Karpas-422 (cell line): Measurements from ENCODE around the gene AHNAK2. TPM values are rescaled to one million over a fixed set of nuclear protein-coding genes. Genes with fewer than 3 reads are reported as not detected.
A peak's percentile ranks its signal among the peaks of the same experiment; 100 is the strongest.

Experiments used
- DNase-seq: peaks from one replicate; pipeline ENCODE4 v3.0.0-alpha.2; 2015
- H2AFZ ChIP-seq: fragments of 200-600 bp; sonication (generic); 2 replicates; pipeline ENCODE4 v1.6.1; 2014; ENCODE audit warnings: antibody characterized with exemption, low read length, mixed read lengths
- H3K27ac ChIP-seq: fragments of 200-600 bp; sonication (generic); 2 replicates; pipeline ENCODE4 v1.5.1; 2014; ENCODE audit warnings: mild to moderate bottlenecking, low read length, moderate library complexity
- H3K27me3 ChIP-seq: fragments of 200-600 bp; sonication (generic); 2 replicates; pipeline ENCODE4 v1.6.1; 2014; ENCODE audit warnings: low read length, mixed read lengths
- H3K36me3 ChIP-seq: fragments of 200-600 bp; sonication (generic); 2 replicates; pipeline ENCODE4 v1.6.1; 2014; ENCODE audit warnings: low read length, mixed read lengths; ENCODE audit not compliant: insufficient read depth
- H3K4me1 ChIP-seq: fragments of 200-600 bp; sonication (generic); 2 replicates; pipeline ENCODE4 v1.6.1; 2014; ENCODE audit warnings: mild to moderate bottlenecking, low read length, mixed read lengths
- H3K4me2 ChIP-seq: fragments of 200-600 bp; sonication (generic); 2 replicates; pipeline ENCODE4 v1.6.1; 2014; ENCODE audit warnings: low read length, low read depth, mild to moderate bottlenecking; ENCODE audit not compliant: poor library complexity, severe bottlenecking
- H3K4me3 ChIP-seq: fragments of 200-600 bp; sonication (generic); 2 replicates; pipeline ENCODE4 v1.5.1; 2014; ENCODE audit warnings: mild to moderate bottlenecking, antibody characterized with exemption, low read length, mixed read lengths
- H3K79me2 ChIP-seq: fragments of 200-600 bp; sonication (generic); 2 replicates; pipeline ENCODE4 v1.6.1; 2014; ENCODE audit warnings: mild to moderate bottlenecking, low read length, mixed read lengths
- H3K9ac ChIP-seq: fragments of 200-600 bp; sonication (generic); 2 replicates; pipeline ENCODE4 v1.6.0; 2014; ENCODE audit warnings: low read length
- H3K9me2 ChIP-seq: fragments of 200-600 bp; sonication (generic), shearing (Covaris generic); replicated peaks from 2 replicates; pipeline ENCODE4 v1.6.0; 2014; ENCODE audit warnings: mild to moderate bottlenecking, low read length, moderate library complexity; ENCODE audit not compliant: insufficient read depth
- H3K9me3 ChIP-seq: fragments of 300-700, 200-600 bp; sonication (generic); 2 replicates; pipeline ENCODE4 v1.6.1; 2014; ENCODE audit warnings: low read length, mixed read lengths
- H4K20me1 ChIP-seq: fragments of 200-600 bp; sonication (generic); 2 replicates; pipeline ENCODE4 v1.6.1; 2014; ENCODE audit warnings: mild to moderate bottlenecking, antibody characterized with exemption, low read length, low read depth; ENCODE audit not compliant: insufficient read depth
- total RNA-seq: library from RNA; depleted of rRNA; stranded (reverse); fragments of >200 nt; shearing (Covaris generic); gene quantifications from 2 replicates; pipeline ENCODE4 v1.2.3, GENCODE V29; 2014; ENCODE audit warnings: low replicate concordance

AHNAK2 gene
- total RNA-seq, 1 experiment from 2014 or later, result not detected

- no peaks in the 10 kb centered on the region for H3K9me2 ChIP-seq
- H3K27me3 ChIP-seq, result no peaks in the 10 kb centered on the region
- no peak overlapping the region for H3K27ac ChIP-seq
- no peak overlapping the region for H3K4me2 ChIP-seq
- no peak overlapping the region for H3K9ac ChIP-seq
- DNase-seq, result no peak
- no peak overlapping the region for H3K4me3 ChIP-seq
- peaks cover 54% of the 10 kb centered on the region for H3K4me1 ChIP-seq
- no peak overlapping the region for H2AFZ ChIP-seq
- H3K79me2 ChIP-seq, result no peaks in the 10 kb centered on the region
- H3K36me3 ChIP-seq, result no peaks in the 10 kb centered on the region
- H3K9me3 ChIP-seq, result no peaks in the 10 kb centered on the region
- no peaks in the 10 kb centered on the region for H4K20me1 ChIP-seq
These were observed 79.2 kb downstream of the AHNAK2 start for GRCh38 chr14:104898870-104899510.

- no peak overlapping the region for H3K9ac ChIP-seq
- H3K79me2 ChIP-seq, result no peaks in the 10 kb centered on the region
- no peak overlapping the region for H3K4me3 ChIP-seq
- no peaks in the 10 kb centered on the region for H3K9me3 ChIP-seq
- H3K4me1 ChIP-seq, result peaks cover 59% of the 10 kb centered on the region
- H3K9me2 ChIP-seq, result no peaks in the 10 kb centered on the region
- no peak overlapping the region for H3K27ac ChIP-seq
- no peak overlapping the region for H2AFZ ChIP-seq
- H3K36me3 ChIP-seq, result no peaks in the 10 kb centered on the region
- no peaks in the 10 kb centered on the region for H3K27me3 ChIP-seq
- no peak overlapping the region for H3K4me2 ChIP-seq
- no peaks in the 10 kb centered on the region for H4K20me1 ChIP-seq
- no peak for DNase-seq
These were observed 80.0 kb downstream of the AHNAK2 start for GRCh38 chr14:104898195-104898558.

DNA sequence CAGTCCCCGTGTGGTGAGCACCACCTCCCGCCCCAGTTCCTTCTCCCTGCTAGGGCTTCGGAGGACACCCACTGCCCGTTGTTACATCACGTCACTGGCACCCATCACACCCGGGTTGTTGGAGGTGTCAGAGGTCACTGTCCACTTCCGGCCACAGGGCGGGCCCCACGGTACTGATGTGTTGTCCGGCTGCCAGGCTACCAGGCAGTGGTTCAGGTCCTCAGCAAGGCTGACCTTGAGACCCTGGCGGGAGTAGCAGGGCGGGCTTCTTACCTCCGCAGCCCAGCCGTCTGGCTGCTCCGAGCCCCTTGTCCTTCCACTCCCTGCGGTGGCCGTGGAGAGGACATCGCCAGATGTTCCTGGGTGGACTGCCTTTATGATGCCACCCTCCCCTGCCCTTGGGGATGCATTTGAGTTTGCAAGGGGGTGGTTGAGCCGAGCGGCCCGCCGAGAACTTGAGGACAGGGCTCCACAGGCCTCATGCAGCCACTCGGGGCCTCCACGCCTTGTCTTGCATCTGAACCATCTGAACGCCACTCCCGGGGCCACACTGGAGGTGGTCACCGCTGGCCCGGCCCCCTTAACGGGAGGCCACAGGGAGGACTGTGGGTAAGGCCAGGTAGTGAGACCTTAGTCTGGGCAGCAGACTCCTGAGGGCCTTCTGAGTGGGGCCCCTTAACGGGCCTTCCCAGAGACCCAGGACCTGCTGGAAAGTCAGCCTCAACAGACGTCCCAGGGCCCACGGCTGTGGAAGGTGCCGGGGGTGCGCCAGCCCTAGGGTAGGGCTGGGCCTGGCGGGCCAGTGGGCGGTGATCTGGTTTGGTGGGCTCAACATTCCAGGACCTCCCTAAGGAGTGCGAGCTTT, 80.6 kb downstream of the AHNAK2 start:
- no peak overlapping the region for H3K4me3 ChIP-seq
- no peak overlapping the region for H3K9ac ChIP-seq
- H3K27me3 ChIP-seq, result no peaks in the 10 kb centered on the region
- H3K79me2 ChIP-seq, result no peaks in the 10 kb centered on the region
- no peak overlapping the region for H3K4me2 ChIP-seq
- H3K36me3 ChIP-seq, result no peaks in the 10 kb centered on the region
- no peak overlapping the region for H2AFZ ChIP-seq
- H4K20me1 ChIP-seq, result no peaks in the 10 kb centered on the region
- peaks cover 59% of the 10 kb centered on the region for H3K4me1 ChIP-seq
- H3K27ac ChIP-seq, result no peak overlapping the region
- DNase-seq, result no peak
- H3K9me2 ChIP-seq, result no peaks in the 10 kb centered on the region
- H3K9me3 ChIP-seq, result no peaks in the 10 kb centered on the region

DNA sequence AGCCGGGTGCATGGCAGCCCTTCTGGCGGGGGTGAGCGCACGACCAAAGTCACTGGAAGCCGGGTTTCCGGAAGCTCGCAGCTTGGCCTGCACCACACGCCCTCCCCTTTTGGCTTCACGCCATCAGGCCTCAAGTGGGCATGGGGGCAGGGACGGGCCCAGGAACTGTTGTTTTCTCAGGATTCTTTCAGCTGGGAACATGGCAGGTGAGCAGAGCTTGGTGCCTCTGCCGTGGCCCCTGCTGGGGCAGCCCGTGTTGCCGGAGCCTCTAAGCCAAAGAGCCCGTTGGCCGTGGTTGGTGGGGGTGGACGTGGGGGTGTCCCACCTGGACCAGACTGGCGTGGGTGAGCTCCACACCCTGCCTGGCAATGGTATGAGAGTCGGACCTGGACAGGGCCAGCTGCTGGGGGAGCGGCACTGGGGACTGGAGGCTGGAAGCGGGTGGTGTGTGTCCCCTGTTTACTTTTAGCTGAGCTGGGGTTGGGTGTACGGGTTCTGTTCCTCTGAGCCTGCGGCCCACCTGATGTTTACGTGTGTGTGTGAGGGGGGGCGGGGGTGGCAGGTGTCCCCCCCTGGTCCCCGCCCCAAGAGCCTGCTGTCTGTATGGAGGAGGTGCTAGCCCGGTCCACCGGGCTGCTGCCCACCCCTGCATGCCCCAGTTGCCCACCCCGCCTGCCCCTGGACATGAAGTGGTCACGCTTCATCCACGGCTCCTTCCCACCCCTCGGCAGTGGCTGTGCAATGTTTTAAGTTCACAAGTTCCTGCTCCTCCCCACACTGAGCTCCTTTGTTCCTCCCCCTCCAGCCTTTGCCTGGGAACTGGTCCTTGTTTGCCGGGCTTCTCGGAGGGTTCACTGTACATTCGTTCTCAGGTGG, 82.2 kb downstream of the AHNAK2 start:
- Histone ChIP-seq H3K9ac (no peak overlapping the region), H3K4me2 (no peak overlapping the region), H3K27ac (no peak overlapping the region), H3K36me3 (no peaks in the 10 kb centered on the region), H2AFZ (no peak overlapping the region), H3K27me3 (no peaks in the 10 kb centered on the region), H3K4me3 (no peak overlapping the region), H3K79me2 (no peaks in the 10 kb centered on the region), H3K9me3 (no peaks in the 10 kb centered on the region), H3K4me1 (peaks cover 59% of the 10 kb centered on the region), H4K20me1 (no peaks in the 10 kb centered on the region), H3K9me2 (no peaks in the 10 kb centered on the region)
- DNase-seq, result peak; percentile 81

DNA sequence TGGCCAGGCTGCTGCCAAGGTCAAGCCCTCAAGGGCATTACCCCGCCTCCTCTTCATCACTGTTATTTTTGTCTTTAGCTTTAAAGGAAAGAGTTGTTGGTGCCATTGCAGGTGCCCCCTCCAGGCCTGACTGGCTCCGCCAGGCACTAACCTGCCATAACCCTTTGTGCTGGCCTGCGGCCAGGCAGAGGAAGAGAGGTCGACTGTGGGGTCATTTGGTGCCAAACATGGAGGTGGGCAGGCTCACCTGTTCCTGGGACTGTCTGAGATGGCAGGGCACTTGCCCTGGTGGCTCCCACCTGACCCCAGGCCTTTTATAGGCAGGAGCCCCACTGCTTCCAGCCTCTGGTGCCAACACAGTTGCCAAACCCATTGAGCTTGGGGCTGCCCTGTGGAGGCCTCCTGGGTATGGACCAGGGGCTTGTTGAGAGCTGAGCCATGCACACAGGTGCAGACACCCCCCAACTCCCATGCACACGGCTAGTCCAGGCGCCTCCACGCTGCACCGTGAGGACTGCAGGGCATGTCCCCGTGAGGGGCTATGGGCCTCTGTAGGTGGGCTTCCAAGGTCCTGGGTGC, 82.9 kb downstream of the AHNAK2 start:
- Histone ChIP-seq H3K4me1 (peaks cover 52% of the 10 kb centered on the region), H3K9me2 (no peaks in the 10 kb centered on the region), H3K36me3 (no peaks in the 10 kb centered on the region), H2AFZ (no peak overlapping the region), H3K4me3 (no peak overlapping the region), H3K27ac (no peak overlapping the region), H3K27me3 (no peaks in the 10 kb centered on the region), H3K9me3 (no peaks in the 10 kb centered on the region), H3K4me2 (no peak overlapping the region), H3K79me2 (no peaks in the 10 kb centered on the region), H3K9ac (no peak overlapping the region), H4K20me1 (no peaks in the 10 kb centered on the region)
- DNase-seq, result no peak

DNA sequence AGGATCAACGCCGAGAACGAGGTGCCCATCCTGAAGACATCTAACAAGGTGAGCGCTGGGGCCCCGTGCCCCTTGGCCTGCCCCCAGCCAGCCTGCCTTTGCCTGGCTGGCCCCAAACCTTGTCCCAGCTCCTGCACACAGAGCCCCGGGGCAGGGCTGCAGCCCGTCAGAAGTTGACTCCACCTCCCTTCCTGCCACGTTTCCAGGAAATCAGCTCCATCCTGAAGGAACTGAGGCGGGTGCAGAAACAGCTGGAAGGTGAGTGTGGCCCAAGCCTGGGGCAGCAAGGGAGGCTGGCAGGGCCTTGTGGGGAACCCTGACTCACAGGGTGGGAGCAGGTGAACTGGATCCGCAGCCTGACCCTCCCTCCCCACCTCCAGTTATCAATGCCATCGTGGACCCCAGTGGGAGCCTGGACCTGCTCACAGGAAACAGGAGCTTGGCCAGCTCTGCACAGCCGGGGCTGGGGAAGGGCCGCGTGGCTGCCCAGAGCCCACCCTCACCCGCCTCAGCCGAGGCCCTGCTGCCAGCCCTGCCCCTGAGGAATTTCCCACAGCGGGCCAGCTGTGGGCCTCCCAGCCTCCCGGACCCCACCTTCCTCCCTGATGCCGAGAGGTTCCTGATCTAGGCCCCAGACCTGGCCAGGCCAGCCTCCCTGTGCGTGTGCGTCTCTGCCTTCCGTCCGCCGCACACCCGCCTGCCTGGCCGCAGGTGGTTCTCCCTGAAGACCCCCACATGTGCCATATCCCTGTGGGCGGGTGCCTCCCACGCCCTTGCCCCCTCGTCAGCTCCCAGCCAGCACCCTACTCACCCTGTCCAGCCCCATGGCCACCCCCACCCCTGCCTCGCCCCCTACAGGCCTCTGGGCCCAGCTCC, 83.6 kb downstream of the AHNAK2 start:
- Histone ChIP-seq H3K36me3 (no peaks in the 10 kb centered on the region), H2AFZ (no peak overlapping the region), H3K79me2 (no peaks in the 10 kb centered on the region), H3K9ac (no peak overlapping the region), H3K9me2 (no peaks in the 10 kb centered on the region), H3K27ac (no peak overlapping the region), H3K4me2 (no peak overlapping the region), H3K27me3 (no peaks in the 10 kb centered on the region), H4K20me1 (no peaks in the 10 kb centered on the region), H3K9me3 (no peaks in the 10 kb centered on the region), H3K4me1 (peaks cover 45% of the 10 kb centered on the region), H3K4me3 (no peak overlapping the region)
- DNase-seq, result no peak

DNA sequence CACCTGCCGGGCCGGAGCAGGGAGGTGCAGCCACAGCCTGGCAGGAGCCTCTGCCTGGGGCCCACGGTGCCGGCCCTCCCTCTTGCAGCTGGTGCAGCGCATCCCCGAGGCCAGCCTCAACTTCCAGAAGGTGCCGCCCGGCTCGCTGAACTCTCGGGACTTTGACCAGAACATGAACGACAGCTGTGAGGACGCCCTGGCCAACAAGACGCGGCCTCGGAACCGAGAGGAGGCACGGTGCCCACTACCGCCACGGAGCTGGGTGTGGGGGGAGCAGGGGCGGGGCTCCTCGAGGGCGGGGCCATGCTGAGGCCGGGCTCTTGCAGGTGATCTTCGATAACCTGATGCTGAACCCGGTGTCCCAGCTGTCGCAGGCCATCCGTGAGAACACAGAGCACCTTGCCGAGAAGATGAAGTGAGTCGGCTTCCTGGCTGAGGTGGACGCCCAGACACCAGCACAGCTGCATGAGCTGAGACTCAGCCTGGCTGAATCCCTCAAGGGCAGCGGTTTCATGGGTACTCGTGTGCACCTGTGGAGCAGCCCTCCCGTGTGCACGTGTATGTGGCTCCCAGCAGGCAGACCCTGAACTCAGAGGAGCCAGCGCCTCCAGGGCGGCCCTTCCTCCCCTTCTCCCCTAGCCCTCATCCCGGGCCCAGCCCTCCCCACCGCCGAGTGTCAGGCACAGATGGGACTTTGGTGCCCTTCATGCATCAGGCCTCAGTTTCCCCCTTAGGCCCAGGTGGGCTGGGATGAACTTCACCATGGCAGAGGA, 84.6 kb downstream of the AHNAK2 start:
- no peaks in the 10 kb centered on the region for H3K9me2 ChIP-seq
- H3K9me3 ChIP-seq, result no peaks in the 10 kb centered on the region
- H3K4me2 ChIP-seq, result no peak overlapping the region
- H3K4me1 ChIP-seq, result peaks cover 36% of the 10 kb centered on the region
- no peaks in the 10 kb centered on the region for H3K79me2 ChIP-seq
- H3K27me3 ChIP-seq, result no peaks in the 10 kb centered on the region
- no peaks in the 10 kb centered on the region for H3K36me3 ChIP-seq
- H4K20me1 ChIP-seq, result no peaks in the 10 kb centered on the region
- H3K4me3 ChIP-seq, result no peak overlapping the region
- peak; percentile 74 for DNase-seq
- H2AFZ ChIP-seq, result no peak overlapping the region
- no peak overlapping the region for H3K27ac ChIP-seq
- H3K9ac ChIP-seq, result no peak overlapping the region
